GM19099 (cell line): ENCODE results near the gene KLF11.

ENCODE experiments used
- POLR2A ChIP-seq: IDR thresholded peaks from 3 replicates; pipeline ENCODE4 v1.6.1; 2011; ENCODE audit warnings: low read depth; ENCODE audit not compliant: insufficient read length; ENCODE audit errors: extremely low read depth

KLF11 gene

DNA sequence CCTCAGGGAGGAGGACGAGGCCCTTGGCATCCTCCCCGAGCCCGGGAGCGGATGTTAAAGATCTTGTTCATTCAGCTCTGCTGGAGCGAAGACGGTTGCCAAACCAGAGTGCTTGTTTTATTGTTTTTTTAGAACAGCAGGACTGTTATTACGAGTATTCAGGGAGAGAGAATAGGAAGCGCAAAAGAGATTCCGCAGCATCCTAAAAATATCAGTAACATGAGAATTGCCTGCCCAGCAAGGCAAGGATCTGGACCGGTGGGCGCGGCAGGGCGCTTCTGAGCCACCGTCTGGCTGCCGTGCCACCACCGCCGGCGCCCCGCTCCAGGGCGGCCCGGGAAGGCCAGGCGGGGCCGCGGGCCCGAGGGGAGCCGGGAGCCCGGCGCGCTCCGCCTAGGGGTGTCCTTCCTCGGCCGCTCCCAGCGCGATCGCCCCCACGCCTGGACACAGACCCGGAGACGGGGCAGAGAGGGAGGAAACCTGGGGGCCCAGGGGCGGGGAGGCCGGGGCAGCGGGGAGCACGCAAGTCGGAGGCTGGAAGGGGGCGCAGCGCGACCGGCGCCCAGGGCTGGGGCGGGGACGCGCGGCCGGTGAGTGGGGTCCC is 36.0 kb downstream of the KLF11 start:
- TF ChIP-seq POLR2A, result no peak

DNA sequence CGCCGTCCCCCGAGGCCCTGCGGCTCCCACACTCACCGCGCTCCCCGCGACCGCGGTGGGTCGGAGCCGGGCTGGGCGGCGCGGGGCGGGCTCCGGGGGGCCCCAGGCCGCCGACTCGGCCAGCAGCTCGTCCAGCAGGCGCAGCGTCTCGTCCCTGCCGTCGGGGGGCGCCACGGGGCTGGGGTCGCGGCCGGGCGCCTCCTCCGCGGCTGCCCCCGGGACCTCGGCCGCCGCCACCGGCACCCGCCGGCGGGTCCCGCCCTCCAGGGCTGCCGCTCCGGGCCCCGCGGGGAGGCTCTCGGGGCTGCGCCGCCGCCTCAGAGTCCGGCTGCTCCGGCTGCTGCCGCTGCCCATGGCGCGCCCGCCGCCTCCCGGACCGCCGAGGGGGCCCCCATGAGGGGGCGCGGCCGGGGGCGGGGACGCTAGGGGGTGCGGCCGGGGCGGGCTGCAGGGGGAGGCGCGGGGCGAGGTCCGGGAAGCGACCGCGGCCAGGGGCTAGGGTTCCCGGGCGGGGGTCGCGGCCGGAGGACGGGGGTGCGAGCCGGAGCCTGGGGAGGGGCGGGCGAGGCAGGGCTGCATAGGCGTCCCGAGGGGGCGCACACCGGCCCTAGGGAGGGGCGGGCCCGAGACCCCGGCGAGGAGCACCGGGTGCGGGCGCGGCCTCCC is 36.7 kb downstream of the KLF11 start, which contains the start of gene CYS1:
Gene CYS1 (minus strand): TSS at position 542 of the 666 bp plus-strand sequence. CDS start 188 bp downstream, at position 354.
- peak; percentile 45 for TF ChIP-seq POLR2A

DNA sequence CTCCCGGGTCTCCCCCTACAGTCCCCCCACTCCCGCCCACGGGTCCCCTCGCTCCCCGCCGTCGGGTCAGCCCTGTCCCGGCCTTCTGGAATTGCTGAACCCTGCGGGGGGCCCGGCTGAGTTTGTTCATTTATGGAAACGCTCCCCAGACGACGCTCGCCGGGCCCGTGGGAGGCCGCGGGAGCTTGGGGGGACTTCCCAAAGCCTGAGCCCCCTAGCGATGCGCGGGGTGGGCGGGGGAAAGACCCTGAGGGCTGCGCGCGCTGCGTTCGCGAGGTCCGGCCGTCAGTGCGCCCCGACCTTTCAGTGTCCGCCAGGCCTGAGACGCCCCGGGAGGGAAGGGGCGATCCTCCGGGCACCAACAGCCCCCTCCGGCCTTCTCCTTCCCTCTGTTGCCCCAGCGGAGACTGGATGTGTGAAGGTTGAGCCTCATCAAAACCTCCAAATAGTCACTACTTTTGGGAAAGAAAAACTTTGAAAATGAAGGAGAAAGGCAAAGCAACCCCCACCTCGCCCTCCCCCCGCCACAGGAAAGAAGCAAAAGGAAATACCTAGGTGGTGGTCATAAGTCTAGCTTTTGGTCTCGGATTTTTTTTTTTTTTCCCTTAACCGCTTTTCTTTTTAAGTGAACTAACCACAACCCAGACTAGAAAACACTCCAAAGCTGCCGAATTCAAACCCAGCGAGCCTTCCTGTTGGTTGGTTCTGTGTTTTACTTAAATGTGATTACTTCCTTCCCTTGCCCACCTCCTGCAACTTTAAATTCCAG is 37.4 kb downstream of the KLF11 start:
- peak; percentile 61 for TF ChIP-seq POLR2A

DNA sequence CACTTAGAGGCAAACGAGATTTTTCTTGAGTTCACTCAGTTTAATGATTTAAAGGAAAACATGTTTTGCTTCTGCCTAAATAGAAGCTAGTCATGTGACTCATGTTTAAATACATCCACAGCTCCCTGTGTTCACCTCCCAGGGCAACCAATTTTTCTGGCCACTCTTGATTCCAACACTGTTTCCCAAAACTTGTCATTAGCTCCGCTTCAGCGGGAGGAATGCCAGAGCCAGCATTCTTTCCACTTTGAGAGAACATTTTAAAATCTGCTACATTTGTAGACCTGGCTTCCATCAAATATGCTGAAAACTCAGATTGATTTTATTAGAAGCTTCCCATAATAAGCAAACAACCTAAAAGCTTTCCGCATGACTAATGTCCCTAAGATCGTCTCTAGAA is 39.7 kb downstream of the KLF11 start:
- TF ChIP-seq POLR2A, result no peak

DNA sequence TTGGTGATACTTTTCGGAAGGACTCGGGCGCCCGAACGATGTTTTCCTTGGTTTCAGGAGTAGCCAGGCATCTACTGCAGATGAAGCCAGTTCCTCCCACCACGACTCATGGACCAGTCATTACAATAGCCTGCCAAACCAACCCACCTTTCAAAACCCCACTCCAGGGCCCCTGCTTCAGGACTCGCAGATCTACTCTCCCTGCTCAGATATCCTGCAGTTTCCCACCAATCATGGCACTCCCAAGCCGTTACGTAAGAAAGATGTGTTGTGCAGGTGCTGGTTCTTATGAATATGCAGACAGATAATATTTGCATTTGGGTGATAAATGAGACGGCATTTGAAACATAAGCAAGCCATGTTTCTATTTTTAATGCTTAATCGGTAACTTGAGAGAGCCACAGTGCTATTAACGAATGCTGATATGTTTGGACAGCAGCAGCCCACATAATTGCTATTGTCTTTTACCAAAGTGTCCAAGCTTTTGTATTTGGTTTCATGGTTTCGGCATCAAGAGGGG is 40.4 kb downstream of the KLF11 start:
- TF ChIP-seq POLR2A, result peak; percentile 80

DNA sequence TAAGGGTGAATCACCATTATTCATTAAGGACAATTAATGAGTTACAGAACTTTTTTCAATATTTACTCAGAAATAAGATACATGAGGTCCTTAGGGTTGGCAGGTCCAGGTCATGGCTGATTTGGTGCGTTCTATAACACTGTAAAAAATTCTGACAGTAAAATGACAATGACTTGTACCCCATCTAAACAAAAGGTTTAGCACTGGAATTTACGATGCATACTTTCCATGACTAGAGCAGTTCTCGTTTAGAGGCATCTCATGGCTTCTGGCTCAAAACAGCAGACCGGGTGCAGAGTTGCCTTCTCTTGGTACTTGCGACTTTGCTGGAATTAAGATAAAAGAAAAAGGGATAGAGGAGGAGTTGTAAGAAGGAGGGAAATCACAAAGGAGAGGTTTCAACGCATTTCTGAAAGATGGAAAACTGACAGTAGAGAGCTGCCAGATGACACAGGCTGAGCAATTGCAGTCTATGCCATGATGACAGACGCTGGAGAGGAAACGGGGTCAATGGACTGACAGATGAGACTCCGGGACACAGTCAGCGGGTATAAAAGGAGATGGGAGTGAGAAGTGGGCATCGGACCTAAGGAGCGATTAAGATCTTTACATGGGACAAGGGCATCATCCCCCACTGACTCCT is 41.0 kb downstream of the KLF11 start:
- no peak for TF ChIP-seq POLR2A

DNA sequence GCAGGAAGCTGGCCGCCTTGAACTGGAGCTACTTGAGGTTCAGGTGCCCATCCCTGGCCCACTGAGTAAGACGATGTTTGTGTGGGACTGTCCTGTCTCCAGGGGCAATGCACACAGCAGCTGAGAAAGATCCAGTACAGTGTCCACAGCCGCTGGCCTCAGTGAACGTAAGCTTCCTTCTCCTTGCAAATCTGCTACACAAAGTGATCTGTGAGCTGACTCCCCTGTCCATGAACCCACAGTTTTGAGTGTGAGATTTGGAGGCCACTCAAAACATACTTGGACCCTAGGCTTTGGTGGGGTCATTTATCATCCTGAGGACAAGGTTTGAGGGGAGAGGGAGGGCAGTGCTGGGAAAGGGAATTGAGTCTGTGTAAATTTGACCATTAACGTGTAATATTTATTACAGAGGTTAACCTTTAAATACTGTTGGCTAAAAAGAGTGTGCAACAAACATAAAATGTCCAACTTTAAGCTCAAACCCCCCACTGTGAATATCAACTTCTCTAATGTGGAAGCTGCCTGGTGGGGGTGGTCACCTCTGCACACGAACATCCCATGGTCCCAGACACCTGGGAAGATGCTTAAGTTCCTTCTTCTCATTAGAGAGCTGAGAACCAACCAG is 41.8 kb downstream of the KLF11 start:
- TF ChIP-seq POLR2A, result no peak

DNA sequence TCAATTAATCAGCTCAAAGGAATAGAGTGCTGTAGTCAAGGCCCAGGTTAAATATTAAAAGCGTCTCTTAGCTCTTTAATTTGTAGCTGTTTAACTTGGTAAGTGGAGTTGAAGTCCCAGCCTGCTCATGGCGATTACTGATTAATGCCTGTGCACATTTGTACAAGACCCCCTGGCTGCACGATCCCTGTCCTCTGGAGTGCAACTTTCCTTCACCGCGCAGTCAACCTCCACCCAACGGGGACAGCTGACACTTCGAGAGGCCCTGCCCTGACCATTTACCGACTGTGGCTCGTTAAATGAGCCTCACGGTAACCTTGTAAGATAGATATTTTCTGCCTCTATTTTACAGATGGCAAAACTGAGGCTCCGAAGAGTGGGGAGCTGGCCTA is 42.3 kb downstream of the KLF11 start:
- no peak for TF ChIP-seq POLR2A

DNA sequence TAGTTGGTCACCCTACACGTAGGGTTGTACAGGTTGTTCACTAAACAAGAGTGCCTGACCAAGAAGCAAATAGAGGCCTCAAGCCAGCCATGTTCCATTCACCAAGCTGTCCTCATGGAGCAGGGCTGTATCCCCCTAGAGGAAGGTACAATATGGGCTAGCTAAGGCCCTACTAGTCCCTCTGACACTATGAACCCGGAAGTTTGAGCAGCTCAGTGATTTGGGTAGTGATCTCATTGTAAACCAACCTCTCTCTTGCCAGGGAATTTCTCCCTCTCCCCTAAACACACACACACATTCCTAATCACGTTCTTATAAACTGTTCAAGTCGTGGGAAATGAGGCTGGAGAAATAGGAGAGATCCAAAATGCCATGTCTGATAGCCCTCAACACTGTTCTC is 43.6 kb downstream of the KLF11 start:
- no peak for TF ChIP-seq POLR2A

DNA sequence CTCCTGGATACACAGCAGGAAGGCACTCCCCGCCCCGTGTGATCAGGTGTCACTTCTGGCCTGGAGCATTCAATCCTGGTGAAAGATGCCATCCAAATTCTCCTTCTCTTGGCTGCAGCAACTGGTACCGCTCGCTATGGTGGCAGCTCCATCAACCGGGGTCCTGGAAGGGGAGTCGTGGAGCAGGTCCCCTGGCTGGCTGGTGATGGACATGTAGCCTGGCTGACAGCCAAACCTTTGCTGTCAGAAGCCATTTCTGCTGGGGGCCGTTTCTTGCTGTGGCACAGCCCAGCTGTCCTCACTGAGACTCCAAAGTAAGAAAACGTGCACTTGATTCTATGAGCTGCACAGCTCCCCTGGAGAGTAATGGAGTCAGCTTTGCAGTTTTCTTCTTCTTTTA is 44.0 kb downstream of the KLF11 start:
- no peak for TF ChIP-seq POLR2A

DNA sequence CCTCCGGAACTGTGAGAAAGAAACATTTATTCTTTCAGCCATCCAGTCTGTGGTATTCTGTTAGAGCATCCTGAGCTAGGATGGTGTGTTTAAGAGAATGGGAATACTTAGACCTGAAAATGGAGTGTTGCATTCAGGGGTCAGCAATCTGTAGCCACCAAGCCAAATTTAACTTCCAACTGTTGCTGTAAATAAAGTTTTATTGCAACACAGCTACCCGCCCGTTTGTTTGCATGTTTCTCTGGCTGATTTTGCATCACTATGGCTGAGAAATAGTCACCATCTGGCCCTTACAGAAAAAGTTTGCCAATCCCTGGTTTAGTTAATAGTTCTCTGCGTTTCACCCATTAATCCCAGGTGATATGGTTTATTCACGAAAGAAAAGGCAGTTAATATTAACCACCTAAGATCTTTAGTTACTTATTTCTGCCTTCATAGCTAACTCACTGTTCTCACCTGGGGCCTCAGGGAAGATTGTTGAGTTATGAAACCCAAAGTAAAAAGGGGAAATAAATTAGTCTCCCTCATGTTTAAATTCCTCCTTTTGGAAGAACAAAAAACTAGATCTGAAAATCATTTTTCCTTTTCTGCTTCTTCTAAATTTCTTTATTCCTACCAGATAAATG is 46.3 kb downstream of the KLF11 start:
- no peak for TF ChIP-seq POLR2A

DNA sequence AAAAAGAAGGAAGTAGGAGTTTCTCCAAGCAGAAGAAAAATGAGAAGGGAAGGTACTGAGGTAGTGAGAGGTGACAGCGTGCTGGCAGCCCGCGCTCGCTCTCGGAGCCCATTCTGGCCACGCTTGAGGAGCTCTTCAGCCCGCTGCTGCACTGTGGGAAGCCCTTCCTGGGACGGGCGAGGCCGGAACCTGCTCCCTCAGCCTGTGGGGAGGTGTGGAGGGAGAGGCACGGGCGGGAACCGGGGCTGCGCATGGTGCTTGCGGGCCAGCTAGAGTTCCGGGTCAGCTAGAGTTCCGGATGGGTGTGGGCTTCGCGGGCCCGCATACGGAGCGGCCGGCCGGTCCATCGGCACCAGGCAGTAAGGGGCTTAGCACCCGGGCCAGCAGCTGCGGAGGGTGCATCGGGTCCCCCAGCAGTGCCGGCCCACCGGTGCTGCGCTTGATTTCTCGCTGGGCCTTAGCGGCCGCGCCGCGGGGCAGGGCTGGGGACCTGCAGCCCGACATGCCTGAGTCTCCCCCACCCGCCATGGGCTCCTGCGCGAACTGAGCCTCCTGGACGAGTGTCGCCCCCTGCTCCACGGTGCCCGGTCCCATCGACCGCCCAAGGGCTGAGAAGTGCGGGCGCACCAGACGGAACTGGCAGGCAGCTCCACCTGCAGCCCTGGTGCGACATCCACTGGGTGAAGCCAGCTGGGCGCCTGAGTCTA is 48.0 kb downstream of the KLF11 start:
- peak; percentile 42 for TF ChIP-seq POLR2A

DNA sequence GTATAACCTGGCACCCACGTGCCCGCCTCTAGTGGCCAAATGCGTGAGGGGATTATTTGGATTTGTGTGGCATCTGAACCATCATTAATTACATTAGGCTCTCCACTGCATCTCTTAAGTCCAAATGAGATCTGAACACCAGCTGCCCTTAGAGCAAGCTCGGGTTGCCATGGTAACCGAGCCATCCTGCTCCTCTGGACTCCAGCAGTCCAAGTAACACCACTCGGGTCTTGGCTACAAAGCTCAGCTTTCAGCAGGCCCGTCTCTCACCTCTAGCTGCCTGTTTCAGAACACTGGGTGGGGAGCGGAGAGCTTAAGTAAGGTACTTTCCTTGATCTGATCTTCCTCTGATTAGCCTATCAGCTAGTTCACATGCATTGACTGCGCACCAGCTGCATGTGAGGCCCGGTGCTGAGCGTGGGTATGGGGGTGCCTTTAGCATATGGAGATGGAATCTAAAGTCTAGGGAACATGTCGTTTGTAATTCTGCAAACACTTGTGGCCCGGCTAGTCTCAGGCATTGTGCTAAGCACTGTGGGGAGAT is 51.0 kb downstream of the KLF11 start:
- no peak for TF ChIP-seq POLR2A
